GM21825 (cell line): Measurements from ENCODE around the gene FXYD6.
"Not testable (repeated sequence)": the region's sequence is repeated elsewhere in the genome, so short reads cannot be mapped to it uniquely, and the experiment has no call there.

Experiments used
- ATAC-seq: cut with Tn5 transposase; IDR thresholded peaks from one replicate; pipeline ENCODE4 v1.9.1; 2021; ENCODE audit warnings: mild to moderate bottlenecking, moderate library complexity; ENCODE audit not compliant: unreplicated experiment

FXYD6 gene

GRCh38 chr11:117871784-117872183, 4.7 kb downstream of the FXYD6 start:
- ATAC-seq: no peak

GRCh38 chr11:117871160-117871559, 5.3 kb downstream of the FXYD6 start:
- ATAC-seq: no peak

GRCh38 chr11:117870103-117870952, 6.1 kb downstream of the FXYD6 start:
- ATAC-seq: no peak

- ATAC-seq: no peak
Measured at GRCh38 chr11:117869604-117870003, 6.9 kb downstream of the FXYD6 start.

GRCh38 chr11:117868815-117869561, 7.5 kb downstream of the FXYD6 start:
- no peak for ATAC-seq

GRCh38 chr11:117868088-117868487, 8.4 kb downstream of the FXYD6 start:
- ATAC-seq: no peak

- ATAC-seq: no peak
Measured at GRCh38 chr11:117866526-117866925, 9.9 kb downstream of the FXYD6 start.

GRCh38 chr11:117865546-117865945, 10.9 kb downstream of the FXYD6 start:
- ATAC-seq: not testable (repeated sequence)

GRCh38 chr11:117863383-117863782, 13.1 kb downstream of the FXYD6 start:
- no peak for ATAC-seq

GRCh38 chr11:117862753-117863152, 13.7 kb downstream of the FXYD6 start:
- no peak for ATAC-seq

- no peak for ATAC-seq
Measured at GRCh38 chr11:117862019-117862725, 14.3 kb downstream of the FXYD6 start.

GRCh38 chr11:117861151-117862018, 15.1 kb downstream of the FXYD6 start:
- no peak for ATAC-seq

GRCh38 chr11:117860139-117860538, 16.3 kb downstream of the FXYD6 start:
- ATAC-seq: no peak

GRCh38 chr11:117859488-117860112, 16.9 kb downstream of the FXYD6 start:
- ATAC-seq: no peak

GRCh38 chr11:117859061-117859460, 17.4 kb downstream of the FXYD6 start:
- ATAC-seq: no peak

- ATAC-seq: no peak
Measured at GRCh38 chr11:117857734-117858414, 18.6 kb downstream of the FXYD6 start.

- ATAC-seq: no peak
Measured at GRCh38 chr11:117855912-117856651, 20.4 kb downstream of the FXYD6 start.

GRCh38 chr11:117855186-117855845, 21.1 kb downstream of the FXYD6 start:
- ATAC-seq: no peak
